GM19099 (cell line): ENCODE results near the gene EBF4.
A peak's percentile ranks its signal among the peaks of the same experiment; 100 is the strongest.

Source experiments
- POLR2A ChIP-seq: IDR thresholded peaks from 3 replicates; pipeline ENCODE4 v1.6.1; 2011; ENCODE audit warnings: low read depth; ENCODE audit not compliant: insufficient read length; ENCODE audit errors: extremely low read depth

EBF4 gene

GRCh38 chr20:2692036-2692885 lies at the start of gene EBF4:
EBF4 (plus strand) TSS chr20:2692780; CDS start chr20:2693646, 866 bp downstream.
- no peak for TF ChIP-seq POLR2A

- no peak for TF ChIP-seq POLR2A
Observed at GRCh38 chr20:2643708-2644107, 48.9 kb upstream of the EBF4 start.

GRCh38 chr20:2651772-2652723 lies 40.5 kb upstream of the EBF4 start, which contains the start of gene NOP56:
NOP56 (plus strand) TSS chr20:2652632; CDS start chr20:2652661, 29 bp downstream.
- TF ChIP-seq POLR2A, result peak; percentile 98

GRCh38 chr20:2652724-2653555 lies 39.6 kb upstream of the EBF4 start:
- TF ChIP-seq POLR2A, result no peak

GRCh38 chr20:2653556-2654383 lies 38.8 kb upstream of the EBF4 start:
- TF ChIP-seq POLR2A, result no peak

- TF ChIP-seq POLR2A, result no peak
Observed at GRCh38 chr20:2654384-2654822, 38.2 kb upstream of the EBF4 start.

GRCh38 chr20:2654831-2655230 lies 37.7 kb upstream of the EBF4 start:
- peak; percentile 16 for TF ChIP-seq POLR2A

GRCh38 chr20:2655331-2656116 lies 37.1 kb upstream of the EBF4 start:
- no peak for TF ChIP-seq POLR2A

GRCh38 chr20:2656471-2657117 lies 36.0 kb upstream of the EBF4 start:
- no peak for TF ChIP-seq POLR2A

- TF ChIP-seq POLR2A, result no peak
Observed at GRCh38 chr20:2657241-2657640, 35.3 kb upstream of the EBF4 start.

- no peak for TF ChIP-seq POLR2A
Observed at GRCh38 chr20:2657674-2658073, 34.9 kb upstream of the EBF4 start.
